ENCODE results near the gene KLHDC10.

- TF ChIP-seq EZH2 (IDR thresholded peaks at IDR 0.05; ENCODE audit: borderline replicate concordance) (no peak), EZH2phosphoT487 (IDR thresholded peaks at IDR 0.05; ENCODE audit: low read depth, severe bottlenecking, unreplicated experiment) (no peak)
Measured at GRCh38 chr7:130114776-130115175, 44.4 kb downstream of the KLHDC10 start.
